Right forelimb (tissue), 1 donor: ENCODE data around the gene ZNF799.
A peak's percentile ranks its signal among the peaks of the same experiment; 100 is the strongest.
"Not testable (repeated sequence)": the region's sequence is repeated elsewhere in the genome, so short reads cannot be mapped to it uniquely, and the experiment has no call there.

ENCODE experiments used
- DNase-seq: peaks from one replicate; pipeline ENCODE4 v3.0.0-alpha.2; 2018

ZNF799 gene

DNA sequence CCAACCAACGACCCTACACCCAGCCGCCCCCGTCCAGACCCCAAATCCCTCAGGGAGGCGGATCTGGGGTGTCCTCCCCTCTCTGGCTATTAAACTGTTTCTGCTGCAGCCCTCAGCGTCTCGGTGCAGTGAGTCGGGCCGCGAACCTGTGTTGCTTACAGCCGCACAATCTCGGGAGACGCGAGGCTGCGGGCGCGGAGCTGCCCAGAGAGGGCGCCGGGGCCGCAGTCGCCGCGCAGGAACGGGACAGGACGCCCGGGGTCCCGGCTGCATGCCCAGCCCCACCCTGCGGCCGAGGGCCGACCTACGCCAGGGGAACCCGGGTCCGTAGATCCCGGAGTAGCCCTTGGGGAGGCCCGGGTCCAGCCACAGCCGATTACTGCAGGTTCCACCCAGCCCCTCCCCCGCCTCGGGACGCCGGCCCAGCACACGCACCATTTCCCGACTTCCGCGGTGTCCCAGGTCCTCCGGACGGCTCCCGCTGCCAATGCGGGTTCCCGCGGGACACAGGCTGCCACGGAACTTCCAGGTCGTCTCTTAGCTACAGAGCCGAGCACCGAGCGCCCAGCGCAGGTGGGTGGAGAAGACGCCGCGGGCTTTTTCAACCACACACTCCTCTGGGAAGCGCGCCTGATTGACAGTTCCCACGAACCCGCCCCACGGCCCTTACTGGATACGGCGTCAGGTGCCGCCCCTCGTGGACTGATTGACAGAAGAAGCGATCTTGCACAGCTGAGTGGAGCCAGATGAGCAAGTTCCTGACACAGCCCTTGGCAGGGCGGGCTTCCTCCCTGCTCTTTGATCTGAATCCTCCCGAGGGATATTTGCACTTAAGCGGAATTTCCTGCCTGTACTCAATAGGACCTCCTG lies at the start of gene ZNF799:
ZNF799 (minus strand) TSS at position 639 of the 870 bp plus-strand sequence; CDS start at position 438, 201 bp downstream.
- peak; percentile 95 for DNase-seq

DNA sequence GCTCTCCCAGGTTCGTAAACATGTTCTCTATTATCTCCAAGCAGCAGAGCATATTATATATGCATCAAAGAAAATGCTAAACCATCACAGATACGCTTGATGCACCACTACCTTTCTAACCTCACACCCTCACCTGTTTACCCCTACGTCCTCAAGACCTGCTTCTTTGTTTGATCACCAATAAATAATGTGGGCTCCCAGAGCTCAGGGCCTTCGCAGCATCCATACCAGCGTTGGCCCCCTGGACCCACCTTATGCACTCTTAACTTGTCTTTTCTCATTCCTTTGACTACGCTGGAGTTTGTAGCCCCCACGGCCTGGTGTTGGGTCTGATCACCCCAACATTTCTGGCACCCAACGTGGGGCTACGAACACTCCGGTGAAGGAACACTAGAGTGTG lies 49.8 kb upstream of the ZNF799 start:
- no peak for DNase-seq

DNA sequence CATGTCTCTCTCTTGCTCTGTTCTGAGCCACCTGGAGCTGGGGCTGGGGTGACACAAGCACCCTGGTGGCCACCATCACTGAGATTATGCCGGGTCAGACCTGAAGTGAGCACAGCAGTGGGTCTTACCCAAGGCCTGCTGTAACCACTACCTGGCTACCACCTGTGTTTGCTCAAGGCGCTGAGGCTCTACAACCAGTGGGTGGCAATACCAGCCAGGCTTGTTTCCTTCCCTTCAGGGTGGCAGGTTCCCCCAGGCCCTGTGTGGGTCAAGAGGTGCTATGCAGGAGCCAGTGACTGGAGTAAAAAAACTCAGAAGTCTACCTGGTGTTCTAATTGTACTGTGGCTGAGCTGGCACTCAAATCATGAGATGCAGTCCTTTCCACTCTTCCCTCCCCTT lies 47.7 kb upstream of the ZNF799 start:
- no peak for DNase-seq

DNA sequence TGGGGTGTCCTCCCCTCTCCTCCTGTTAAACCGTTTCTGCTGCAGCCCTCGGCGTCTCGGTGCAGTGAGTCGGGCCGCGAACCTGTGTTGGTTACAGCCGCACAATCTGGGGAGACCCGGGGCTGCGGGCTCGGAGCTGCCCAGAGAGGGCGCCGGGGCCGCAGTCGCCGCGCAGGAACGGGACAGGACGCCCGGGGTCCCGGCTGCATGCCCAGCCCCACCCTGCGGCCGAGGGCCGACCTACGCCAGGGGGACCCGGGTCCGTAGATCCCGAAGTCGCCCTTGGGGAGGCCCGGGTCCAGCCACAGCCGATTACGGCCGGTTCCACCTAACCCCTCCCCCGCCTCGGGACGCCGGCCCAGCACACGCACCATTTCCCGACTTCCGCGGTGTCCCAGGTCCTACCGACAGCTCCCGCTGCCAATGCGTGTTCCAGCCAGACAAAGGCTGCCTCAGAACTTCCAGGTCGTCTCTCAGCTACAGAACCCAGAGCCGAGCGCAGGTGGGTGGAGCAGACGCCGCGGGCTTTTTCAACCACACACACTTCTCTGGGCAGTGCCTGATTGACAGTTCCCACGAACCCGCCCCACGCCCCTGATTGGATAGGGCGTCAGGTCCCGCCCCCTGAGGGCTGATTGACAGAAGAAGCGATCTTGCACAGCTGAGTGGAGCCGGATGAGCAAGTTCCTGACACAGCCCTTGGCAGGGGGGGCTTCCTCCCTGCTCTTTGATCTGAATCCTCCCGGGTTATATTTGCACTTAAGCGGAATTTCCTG lies 39.7 kb upstream of the ZNF799 start, which contains the start of gene ZNF443:
ZNF443 (minus strand) TSS at position 481 of the 776 bp plus-strand sequence; CDS start at position 374, 107 bp downstream.
- DNase-seq, result peak; percentile 100

DNA sequence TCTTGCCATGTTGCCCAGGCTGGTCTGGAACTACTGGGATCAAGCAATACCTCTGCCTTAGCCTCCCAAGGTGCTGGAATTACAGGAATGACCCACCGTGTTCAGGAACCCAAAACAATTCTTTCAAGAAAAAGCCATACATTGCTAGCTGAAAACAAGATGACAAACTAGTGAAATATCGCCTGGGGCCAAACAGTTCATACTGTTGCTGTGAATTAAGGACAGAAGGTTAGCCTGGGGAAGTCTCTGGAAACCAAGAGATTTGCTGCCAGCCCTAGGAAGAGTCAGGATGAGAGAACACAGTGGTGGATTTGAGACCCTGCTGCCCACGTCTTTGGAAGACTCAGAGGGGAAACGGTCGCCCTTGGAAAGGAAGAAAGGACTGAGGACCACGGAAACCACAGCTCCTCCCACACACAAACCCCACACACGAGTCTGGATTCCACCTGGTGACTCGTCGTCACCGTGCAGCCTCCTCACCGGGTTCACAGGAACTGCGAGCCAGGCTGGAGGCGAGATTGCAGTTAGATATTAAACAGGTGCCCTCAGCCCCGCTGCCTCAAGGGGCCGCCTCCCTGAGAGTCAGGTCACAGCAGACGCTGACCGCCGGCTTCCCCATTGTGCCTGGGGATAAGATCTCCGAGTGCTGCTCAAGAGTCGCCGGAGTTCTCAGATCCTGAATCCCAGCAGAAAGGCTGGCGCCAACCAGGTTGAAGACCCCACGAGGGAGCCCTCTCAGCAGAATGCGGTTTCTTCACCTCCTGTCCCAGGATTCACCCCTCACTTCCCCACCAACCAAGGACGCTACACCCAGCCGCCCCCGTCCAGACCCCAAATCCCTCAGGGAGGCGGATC lies 38.8 kb upstream of the ZNF799 start:
- DNase-seq, result not testable (repeated sequence)

DNA sequence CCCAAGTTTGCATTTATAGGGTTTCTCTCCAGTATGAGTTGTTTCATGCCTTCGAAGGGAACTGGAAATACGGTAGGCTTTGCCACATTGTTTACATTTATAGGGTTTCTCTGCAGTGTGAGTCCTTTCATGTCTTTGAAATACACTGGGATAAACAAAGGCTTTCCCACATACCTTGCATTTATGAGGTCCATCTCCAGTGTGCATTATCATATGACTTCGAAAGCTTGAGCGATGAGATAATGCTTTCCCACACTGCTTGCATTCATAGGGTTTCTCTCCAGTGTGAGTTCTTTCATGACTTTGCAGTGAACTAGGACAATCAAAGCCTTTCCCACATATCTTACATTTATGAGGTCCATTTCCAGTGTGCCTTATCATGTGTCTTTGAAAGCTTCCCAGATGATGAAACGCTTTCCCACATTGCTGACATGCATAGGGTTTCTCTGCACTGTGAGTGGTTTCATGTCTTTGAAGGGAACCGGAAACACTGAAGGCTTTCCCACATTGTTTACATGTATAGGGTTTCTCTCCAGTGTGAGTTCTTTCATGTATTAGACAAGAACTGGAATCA lies 29.7 kb upstream of the ZNF799 start:
- not testable (repeated sequence) for DNase-seq

DNA sequence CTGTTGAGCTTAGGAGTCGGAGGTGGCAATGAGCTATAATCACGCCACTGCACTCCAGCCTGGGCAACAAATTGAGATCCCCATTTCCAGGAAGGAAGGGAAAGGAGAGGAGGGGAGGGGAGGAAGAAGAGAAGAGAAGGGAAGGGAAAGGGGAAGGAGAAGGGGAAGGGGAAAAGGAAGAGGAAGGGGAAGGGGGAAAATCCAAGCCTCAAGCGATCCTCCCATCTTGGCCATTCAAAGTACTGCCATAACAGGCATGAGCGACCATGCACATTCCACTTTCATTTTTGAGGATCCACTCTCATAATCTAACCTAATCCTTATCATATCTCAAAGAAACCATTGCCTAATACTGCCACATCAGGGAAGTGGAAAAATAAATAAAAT lies 24.8 kb upstream of the ZNF799 start:
- no peak for DNase-seq

DNA sequence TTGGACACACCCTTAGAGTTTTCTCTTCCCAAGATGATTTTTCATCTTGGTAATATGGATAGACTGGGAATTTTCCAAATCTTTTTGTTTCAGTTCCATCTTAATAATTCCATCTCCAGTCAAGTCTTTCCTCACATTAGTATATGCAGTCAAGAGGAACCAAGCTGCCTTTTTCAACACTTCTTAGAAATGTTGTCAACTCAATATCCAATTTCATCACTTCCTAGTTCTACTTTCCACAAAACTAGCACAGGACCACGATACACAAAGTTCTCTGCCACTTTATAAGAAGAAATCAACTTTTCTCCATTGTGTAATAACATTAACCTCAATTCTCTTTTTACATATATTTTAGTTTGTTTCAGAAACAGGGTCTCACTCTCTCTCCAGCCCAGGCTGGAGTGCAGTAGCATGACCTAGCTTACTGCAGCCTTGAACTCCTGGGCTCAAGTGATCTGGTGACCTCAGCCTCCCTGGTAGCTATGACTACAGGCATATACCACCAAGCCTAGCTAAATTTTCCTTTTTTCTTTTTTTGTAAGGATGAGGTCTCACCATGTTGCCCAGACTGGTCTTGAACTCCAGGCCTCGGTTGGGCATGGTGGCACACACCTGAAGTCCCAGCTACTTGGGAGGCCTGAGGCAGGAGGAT lies 24.3 kb upstream of the ZNF799 start:
- no peak for DNase-seq

DNA sequence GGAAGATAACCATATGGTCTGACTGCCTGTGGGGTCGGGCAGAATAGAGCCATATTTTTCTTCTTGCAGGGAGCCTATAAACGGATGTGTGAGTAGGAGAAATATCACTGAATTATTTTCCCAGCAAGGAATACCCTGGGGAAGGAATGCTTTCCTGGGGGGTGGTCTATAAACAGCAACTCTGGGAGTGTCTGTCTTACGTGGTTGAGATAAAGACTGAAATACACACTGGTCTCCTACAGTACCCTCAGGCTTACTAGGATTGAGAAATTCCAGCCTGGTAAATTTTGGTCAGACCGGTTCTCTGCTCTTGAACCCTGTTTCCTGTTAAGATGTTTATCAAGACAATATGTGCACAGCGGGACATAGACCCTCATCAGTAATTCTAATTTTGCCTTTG lies 16.2 kb upstream of the ZNF799 start:
- DNase-seq, result not testable (repeated sequence)

DNA sequence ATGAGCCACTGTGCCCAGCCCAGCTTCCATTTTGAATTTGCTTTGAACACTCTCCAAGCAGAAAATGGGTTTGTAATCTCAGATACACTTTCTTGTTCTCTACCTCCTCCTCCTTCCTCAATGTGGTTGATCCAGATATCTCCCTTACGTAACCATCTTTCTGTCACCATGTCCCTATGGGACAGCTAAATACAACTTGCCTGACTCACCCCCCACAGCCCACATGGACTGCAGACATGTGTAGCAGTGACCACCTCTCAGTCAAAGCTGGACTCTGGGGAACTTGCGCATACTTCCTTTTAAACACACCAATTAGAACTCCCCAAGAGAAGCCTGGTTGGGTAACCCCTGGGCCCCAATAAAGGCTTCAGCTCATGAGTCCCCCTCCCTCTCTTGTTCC lies 10.8 kb upstream of the ZNF799 start:
- no peak for DNase-seq

DNA sequence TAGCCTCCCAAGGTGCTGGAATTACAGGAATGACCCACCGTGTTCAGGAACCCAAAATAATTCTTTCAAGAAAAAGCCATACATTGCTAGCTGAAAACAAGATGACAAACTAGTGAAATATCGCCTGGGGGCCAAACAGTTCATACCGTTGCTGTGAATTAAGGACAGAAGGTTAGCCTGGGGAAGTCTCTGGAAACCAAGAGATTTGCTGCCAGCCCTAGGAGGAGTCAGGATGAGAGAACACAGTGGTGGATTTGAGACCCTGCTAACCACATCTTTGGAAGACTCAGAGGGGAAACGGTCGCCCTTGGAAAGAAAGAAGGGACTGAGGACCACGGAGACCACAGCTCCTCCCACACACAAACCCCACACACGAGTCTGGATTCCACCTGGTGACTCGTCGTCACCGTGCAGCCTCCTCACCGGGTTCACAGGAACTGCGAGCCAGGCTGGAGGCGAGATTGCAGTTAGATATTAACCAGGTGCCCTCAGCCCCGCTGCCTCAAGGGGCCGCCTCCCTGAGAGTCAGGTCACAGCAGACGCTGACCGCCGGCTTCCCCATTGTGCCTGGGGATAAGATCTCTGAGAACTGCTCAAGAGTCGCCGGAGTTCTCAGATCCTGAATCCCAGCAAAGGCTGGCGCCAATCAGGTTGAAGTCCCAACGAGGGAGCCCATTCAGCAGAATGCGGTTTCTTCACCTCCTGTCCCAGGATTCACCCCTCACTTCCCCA lies 1.0 kb downstream of the ZNF799 start:
- peak; percentile 56 for DNase-seq

DNA sequence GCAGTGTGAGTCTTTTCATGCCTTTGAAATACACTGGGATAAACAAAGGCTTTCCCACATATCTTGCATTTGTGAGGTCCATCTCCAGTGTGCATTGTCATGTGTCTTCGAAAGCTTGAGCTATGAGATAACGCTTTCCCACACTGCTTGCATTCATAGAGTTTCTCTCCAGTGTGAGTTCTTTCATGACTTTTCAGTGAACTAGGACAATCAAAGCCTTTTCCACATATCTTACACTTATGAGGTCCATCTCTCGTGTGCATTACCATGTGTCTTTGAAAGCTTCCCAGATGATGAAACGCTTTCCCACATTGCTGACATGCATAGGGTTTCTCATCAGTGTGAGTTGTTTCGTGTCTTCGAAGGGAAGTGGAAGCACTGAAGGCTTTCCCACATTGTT lies 9.9 kb downstream of the ZNF799 start:
- not testable (repeated sequence) for DNase-seq

DNA sequence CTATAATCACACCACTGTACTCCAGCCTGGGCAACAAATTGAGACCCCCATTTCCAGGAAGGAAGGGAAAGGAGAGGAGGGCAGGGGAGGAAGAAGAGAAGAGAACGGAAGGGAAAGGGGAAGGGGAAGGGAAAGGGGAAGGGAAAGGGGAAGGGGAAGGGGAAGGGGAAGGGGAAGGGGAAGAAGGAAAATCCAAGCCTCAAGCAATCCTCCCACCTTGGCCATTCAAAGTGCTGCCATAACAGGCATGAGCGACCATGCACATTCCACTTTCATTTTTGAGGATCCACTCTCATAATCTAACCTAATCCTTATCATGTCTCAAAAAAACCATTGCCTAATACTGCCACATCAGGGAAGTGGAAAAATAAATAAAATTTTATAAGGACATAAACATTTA lies 14.7 kb downstream of the ZNF799 start:
- DNase-seq, result not testable (repeated sequence)

DNA sequence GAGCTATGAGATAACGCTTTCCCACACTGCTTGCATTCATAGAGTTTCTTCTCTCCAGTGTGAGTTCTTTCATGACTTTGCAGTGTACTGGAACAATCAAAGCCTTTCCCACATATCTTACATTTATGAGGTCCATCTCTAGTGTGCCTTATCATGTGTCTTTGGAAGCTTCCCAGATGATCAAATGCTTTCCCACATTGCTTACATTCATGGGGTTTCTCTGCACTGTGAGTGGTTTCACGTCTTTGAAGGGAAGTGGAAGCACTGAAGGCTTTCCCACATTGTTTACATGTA lies 20.7 kb downstream of the ZNF799 start:
- DNase-seq, result no peak

DNA sequence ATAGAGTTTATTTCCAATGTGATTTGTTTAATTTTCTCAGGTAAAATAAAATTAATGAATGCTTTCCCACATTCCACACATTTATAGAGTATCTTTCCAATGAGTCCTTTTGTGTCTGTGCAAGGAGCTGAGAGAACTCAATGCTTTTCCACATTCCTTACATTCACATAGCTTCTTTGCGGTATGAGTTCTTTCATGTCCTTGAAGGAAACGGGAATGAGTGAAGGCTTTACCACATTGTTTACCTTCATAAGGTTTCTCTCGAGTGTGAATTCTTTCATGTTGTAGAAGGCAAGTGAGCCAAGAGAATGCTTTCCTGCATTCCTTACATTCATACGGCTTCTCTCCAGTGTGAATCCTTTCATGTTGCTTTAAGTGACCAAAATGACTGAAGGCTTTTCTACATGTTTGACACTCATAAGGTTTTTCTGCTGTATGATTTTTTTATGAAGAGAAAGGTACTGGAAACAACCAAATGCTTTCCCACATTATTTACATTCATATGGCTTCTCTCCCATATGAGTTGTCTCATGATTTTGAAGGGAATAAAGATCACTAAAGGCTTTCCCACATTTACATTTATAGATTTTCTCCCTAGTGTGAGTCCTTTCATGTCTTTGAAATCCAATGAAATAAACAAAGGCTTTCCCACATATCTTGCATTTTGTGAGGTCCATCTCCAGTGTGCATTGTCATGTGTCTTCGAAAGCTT lies 21.2 kb downstream of the ZNF799 start:
- no peak for DNase-seq

DNA sequence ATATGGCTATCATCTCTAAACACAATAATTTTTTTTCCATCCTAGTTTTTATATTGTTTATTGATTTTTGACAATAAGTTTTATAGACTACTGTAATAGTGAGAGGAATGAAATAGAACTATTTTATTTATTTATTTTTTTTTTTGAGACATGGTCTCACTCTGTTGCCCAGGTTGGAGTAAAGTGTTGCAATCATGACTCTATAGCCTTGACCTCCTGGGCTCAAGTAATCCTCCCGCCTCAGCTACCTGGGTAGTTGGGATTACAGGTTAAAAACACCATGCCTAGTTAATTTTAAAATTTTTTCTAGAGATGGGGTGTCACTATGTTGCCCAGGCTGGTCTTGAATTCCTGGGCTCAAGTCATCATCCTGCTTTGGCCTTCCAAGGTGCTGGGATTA lies 27.0 kb downstream of the ZNF799 start:
- DNase-seq, result no peak

DNA sequence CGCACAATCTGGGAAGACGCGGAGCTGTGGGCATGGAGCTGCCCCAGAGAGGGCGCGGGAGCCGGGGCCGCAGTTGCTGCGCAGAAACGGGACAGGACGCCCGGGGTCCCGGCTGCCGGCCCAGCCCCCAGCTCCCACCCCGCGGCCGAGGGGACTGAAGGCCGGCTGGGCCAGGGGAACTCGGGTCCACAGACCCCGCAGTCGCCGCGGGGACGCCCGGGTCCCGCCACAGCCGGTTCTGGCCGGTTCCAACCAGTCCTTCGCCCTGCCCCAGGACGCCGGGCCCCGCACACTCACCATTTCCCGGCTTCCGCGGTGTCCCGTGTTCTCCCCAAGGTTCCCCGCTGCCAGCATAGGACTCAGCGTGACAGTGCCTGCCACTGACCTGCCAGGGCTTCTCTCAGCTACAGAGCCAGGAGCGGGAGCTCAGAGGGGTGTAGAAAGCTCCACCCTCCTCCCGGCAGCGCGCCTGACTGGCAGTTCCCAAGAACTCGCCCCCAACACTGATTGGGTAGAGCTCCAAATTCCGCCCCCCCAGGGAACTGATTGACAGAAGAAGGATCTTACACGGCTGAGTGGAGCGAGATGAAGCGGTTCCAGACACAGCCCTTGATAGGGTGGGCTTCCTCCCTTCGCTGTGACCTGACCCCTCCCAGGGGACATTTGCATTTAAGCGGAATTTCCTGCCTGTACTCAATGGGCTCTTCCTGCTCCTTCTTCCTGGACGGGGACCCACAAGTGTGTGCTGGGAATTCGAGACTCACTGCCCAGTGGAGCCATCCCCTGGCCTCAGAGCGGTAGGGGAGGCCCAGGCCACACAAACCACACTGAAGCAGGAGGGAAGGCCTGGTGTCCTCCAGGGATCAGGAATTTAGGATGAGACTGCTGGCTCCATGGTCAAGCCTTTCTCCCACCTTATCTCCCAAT lies 35.6 kb downstream of the ZNF799 start, which contains the start of gene ZNF442:
ZNF442 (minus strand) TSS at position 448 of the 927 bp plus-strand sequence. CDS start 2,052 bp downstream, outside the sequence.
- DNase-seq, result peak; percentile 97

DNA sequence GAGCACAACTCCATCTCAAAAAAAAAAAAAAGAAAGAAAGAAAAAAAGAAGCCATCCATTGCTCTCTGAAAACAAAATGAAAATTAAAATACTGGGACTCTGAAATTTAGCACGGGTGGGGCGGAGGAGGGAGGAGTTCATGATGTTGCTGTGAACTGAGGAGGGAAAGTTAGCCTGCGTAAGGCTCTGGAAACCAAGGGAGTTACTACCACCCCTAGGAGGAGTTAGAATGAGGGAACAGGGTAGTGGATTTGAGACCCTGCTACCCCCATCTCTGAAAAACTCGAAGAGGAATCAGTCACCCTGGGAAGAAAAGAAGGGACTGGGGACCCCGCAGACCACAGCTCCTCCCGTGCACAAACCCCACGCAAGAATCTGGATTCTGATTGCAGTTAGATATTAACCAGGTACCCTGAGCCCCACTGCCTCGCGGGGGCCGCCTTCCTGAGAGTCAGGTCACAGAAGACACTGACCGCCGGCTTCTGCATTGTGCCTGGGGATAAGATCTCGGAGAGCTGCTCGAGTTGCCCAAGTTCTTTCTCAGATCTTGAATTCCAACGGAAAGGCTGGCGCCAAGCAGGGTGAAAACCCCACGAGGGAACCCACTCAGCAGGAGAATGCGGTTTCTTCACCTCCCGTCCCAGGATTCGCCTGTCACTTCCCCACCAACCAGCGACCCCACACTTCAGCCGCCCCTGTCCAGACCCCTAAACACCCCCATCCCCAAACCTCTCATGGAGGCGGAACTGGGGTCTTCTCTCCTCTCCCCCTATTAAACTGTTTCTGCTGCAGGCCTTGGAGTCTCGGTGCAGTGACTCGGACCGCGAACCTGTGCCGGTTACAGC lies 36.5 kb downstream of the ZNF799 start:
- no peak for DNase-seq
